Lung (tissue), 12 donors: ENCODE data around the gene APOL3. TPM values are rescaled to one million over a fixed set of nuclear protein-coding genes. Genes with fewer than 3 reads are reported as not detected.
A peak's percentile ranks its signal among the peaks of the same experiment; 100 is the strongest.

Source experiments
- ATAC-seq: fragments of 200-7000 bp; cut with Tn5 transposase; one replicate; pipeline ENCODE4 v1.9.1; 2020; ENCODE audit warnings: moderate number of reproducible peaks; ENCODE audit not compliant: insufficient read depth, low FRiP score
- DNase-seq, 3 donors: peaks; one replicate each; pipeline ENCODE4 v3.0.0-alpha.2; 2013 to 2017
- H3K27ac ChIP-seq, 2 donors: one replicate each; pipeline ENCODE4 v1.5.1; 2013; ENCODE audit warnings: mild to moderate bottlenecking in 2 of 2, moderate library complexity in 2 of 2, control low read depth in 1 of 2, inconsistent platforms in 1 of 2, low read depth in 1 of 2, low read length in 1 of 2
- H3K27me3 ChIP-seq, 3 donors: one replicate each; pipeline ENCODE4 v1.5.1; 2013; ENCODE audit warnings: low read length in 2 of 3; ENCODE audit not compliant: control insufficient read depth in 3 of 3, insufficient read depth in 3 of 3
- H3K36me3 ChIP-seq, 4 donors: one replicate each; pipeline ENCODE4 v1.5.1; 2013; ENCODE audit warnings: low read length in 4 of 4, mild to moderate bottlenecking in 1 of 4, moderate library complexity in 1 of 4; ENCODE audit not compliant: control insufficient read depth in 4 of 4, insufficient read depth in 4 of 4
- H3K4me1 ChIP-seq, 5 donors: one replicate each; pipeline ENCODE4 v1.5.1; 2013; ENCODE audit warnings: low read length in 5 of 5, mild to moderate bottlenecking in 2 of 5, moderate library complexity in 1 of 5; ENCODE audit not compliant: control insufficient read depth in 5 of 5, insufficient read depth in 5 of 5
- H3K4me3 ChIP-seq: one replicate; pipeline ENCODE4 v1.5.1; 2013; ENCODE audit warnings: mild to moderate bottlenecking, control low read depth, moderate library complexity
- H3K9ac ChIP-seq, 2 donors: one replicate each; pipeline ENCODE4 v1.5.1; 2013; ENCODE audit warnings: low read length in 2 of 2, control low read depth in 1 of 2; ENCODE audit not compliant: insufficient read depth in 1 of 2
- H3K9me3 ChIP-seq, 4 donors: one replicate each; pipeline ENCODE4 v1.5.1; 2013; ENCODE audit warnings: low read length in 3 of 4, mild to moderate bottlenecking in 1 of 4, moderate library complexity in 1 of 4; ENCODE audit not compliant: control insufficient read depth in 4 of 4, insufficient read depth in 3 of 4
- CTCF ChIP-seq: IDR thresholded peaks from 2 replicates; pipeline ENCODE4 v1.5.1; 2012; ENCODE audit warnings: mild to moderate bottlenecking; ENCODE audit errors: control extremely low read depth, extremely low read depth
- WGBS, 2 donors: extraction: QIAGEN DNeasy Blood & Tissue Kit; methylation state at CpG; one replicate each; pipeline ENCODE4 v1.1.7; 2013; 5-methylcytosine and 5-hydroxymethylcytosine counted together
- polyA plus RNA-seq, 2 donors: library from polyadenylated mRNA; stranded (reverse); fragments of 200-250 nt; gene quantifications; one replicate each; pipeline ENCODE4 v1.2.1, GENCODE V29; 2013
- total RNA-seq, 2 donors: library from RNA; depleted of rRNA in 1 of 2; stranded (reverse); fragments of >200 nt in 1 of 2; gene quantifications; one replicate each; pipeline ENCODE4 v1.2.1, GENCODE V29; 2014 to 2021
- donor health status: control.
- donor health status: control.
- donor health status: Bipolar disorder and iron deficiency.
- donor health status: healthy.
- donor health status: DM: yes; HTN: yes; CAD: no.

The APOL3 gene
- total and polyA plus RNA-seq, 4 donors: 26.2 to 50.9 (median 44.7) TPM

GRCh38 chr22:36180038-36180880 is 19.7 kb upstream of the APOL3 start:
- DNase-seq: peak; percentile 62 to 79 (median 77)
- peaks cover 0 to 2% (median 0%) of the 10 kb centered on the region in 5 donors for H3K4me1 ChIP-seq
- peak; percentile 93 for TF ChIP-seq CTCF
- 50 to 58% methylated on average over 22 of the region's 22 CpGs for WGBS, 2 donors
- no peaks in the 10 kb centered on the region for H3K9me3 ChIP-seq
- no peak overlapping the region for H3K9ac ChIP-seq
- peak; percentile 92 for ATAC-seq
- no peaks in the 10 kb centered on the region for H3K27me3 ChIP-seq
- no peak overlapping the region for H3K4me3 ChIP-seq
- H3K27ac ChIP-seq: no peak overlapping the region
- no peaks in the 10 kb centered on the region for H3K36me3 ChIP-seq

- 85 to 91% methylated on average over 3 of the region's 3 CpGs for WGBS, 2 donors
- no peaks in the 10 kb centered on the region for H3K9me3 ChIP-seq
- ATAC-seq (no peak), DNase-seq (no peak)
- H3K9ac ChIP-seq: no peak overlapping the region
- no peaks in the 10 kb centered on the region for H3K36me3 ChIP-seq
- no peak overlapping the region for H3K27ac ChIP-seq
- no peak for TF ChIP-seq CTCF
- peaks cover 0 to 2% (median 0%) of the 10 kb centered on the region in 5 donors for H3K4me1 ChIP-seq
- no peaks in the 10 kb centered on the region for H3K27me3 ChIP-seq
- H3K4me3 ChIP-seq: no peak overlapping the region
Measured at GRCh38 chr22:36177160-36177559, 16.6 kb upstream of the APOL3 start.

- DNase-seq (no peak), ATAC-seq (no peak)
- TF ChIP-seq CTCF: no peak
- H3K9me3 ChIP-seq: no peaks in the 10 kb centered on the region
- H3K27ac ChIP-seq: no peak overlapping the region
- H3K4me1 ChIP-seq: peaks cover 0 to 2% (median 0%) of the 10 kb centered on the region in 5 donors
- no peaks in the 10 kb centered on the region for H3K36me3 ChIP-seq
- no peak overlapping the region for H3K9ac ChIP-seq
- H3K4me3 ChIP-seq: no peak overlapping the region
- WGBS, 2 donors: 45 to 59% methylated on average over 1 of the region's 1 CpG
- no peaks in the 10 kb centered on the region for H3K27me3 ChIP-seq
Measured at GRCh38 chr22:36175892-36176291, 15.3 kb upstream of the APOL3 start.
